A549 (cell line): ENCODE measurements around the gene TAGLN3. TPM values are rescaled to one million over a fixed set of nuclear protein-coding genes. Genes with fewer than 3 reads are reported as not detected.
A peak's percentile ranks its signal among the peaks of the same experiment; 100 is the strongest.

Experiments used
- ATAC-seq, 2 experiments: fragments of 200-7000 bp in 1 of 2; fragments of >200 bp in 1 of 2; cut with Nextera tagmentation in 1 of 2; cut with Tn5 transposase in 1 of 2; 3 replicates each; pipeline versions ENCODE4 v1.8.0 to v1.9.1; 2018 to 2020; ENCODE audit warnings: mild to moderate bottlenecking in 1 of 2, moderate library complexity in 1 of 2
- CTCF ChIA-PET: fragments of 300-600 bp; sonication (Branson Sonifier 250); formaldehyde crosslinking; extraction: SDS; loops from one replicate; lab custom pipeline; 2021; ENCODE audit warnings: antibody characterized with exemption, inconsistent platforms; lab: Yijun Ruan, JAX
- POLR2A ChIA-PET: fragments of 350-600 bp; formaldehyde crosslinking; extraction: SDS; loops from one replicate; lab custom pipeline; 2021; ENCODE audit warnings: antibody characterized with exemption, inconsistent platforms; lab: Yijun Ruan, JAX
- DNase-seq, 2 experiments: peaks; one replicate each; pipeline versions ENCODE4 v3.0.0 to v3.0.0-alpha.2; 2011 to 2016; ENCODE audit warnings: low read depth in 1 of 2, low spot score in 1 of 2
- FAIRE-seq: peaks from 2 replicates; lab custom pipeline; 2011; peaks lifted over from hg19 to GRCh38; lab: Jason Lieb, UNC
- H3K27ac ChIP-seq, 2 experiments: fragments of >200 bp; sonication (Bioruptor Twin); formaldehyde crosslinking; 3 replicates each; pipeline ENCODE4 v1.5.1; 2016 to 2017
- H3K4me1 ChIP-seq: fragments of >200 bp; sonication (Bioruptor Twin); formaldehyde crosslinking; 3 replicates; pipeline ENCODE4 v1.6.1; 2016
- H3K4me2 ChIP-seq: fragments of >200 bp; sonication (Bioruptor Twin); formaldehyde crosslinking; 3 replicates; pipeline ENCODE4 v1.6.1; 2016
- H3K4me3 ChIP-seq: fragments of >200 bp; sonication (Bioruptor Twin); formaldehyde crosslinking; 3 replicates; pipeline ENCODE4 v1.5.1; 2016
- H3K9me3 ChIP-seq: fragments of >200 bp; sonication (Bioruptor Twin); formaldehyde crosslinking; 3 replicates; pipeline ENCODE4 v1.6.1; 2016
- CHD2 ChIP-seq: fragments of 150-350 bp; IDR thresholded peaks from 2 replicates; pipeline ENCODE4 v1.6.1; 2014; ENCODE audit warnings: low read length; ENCODE audit not compliant: partially characterized antibody
- CTCF ChIP-seq: fragments of >200 bp; sonication (Bioruptor Twin); formaldehyde crosslinking; IDR thresholded peaks from 3 replicates; pipeline ENCODE4 v1.5.1; 2016
- EHF ChIP-seq: fragments of 250-450 bp; sonication (Bioruptor Pico); IDR thresholded peaks from 2 replicates; pipeline ENCODE4 v1.5.0; 2020; ENCODE audit warnings: mild to moderate bottlenecking
- EHMT2 ChIP-seq: fragments of 200-600 bp; sonication (generic); IDR thresholded peaks from 2 replicates; pipeline ENCODE4 v1.6.1; 2016; ENCODE audit warnings: antibody characterized with exemption, low read depth, mild to moderate bottlenecking, moderate library complexity
- ELK1 ChIP-seq: fragments of 150-350 bp; IDR thresholded peaks from 2 replicates; pipeline ENCODE4 v1.6.1; 2014; ENCODE audit warnings: low read depth, mild to moderate bottlenecking, low read length
- HOXB13 ChIP-seq: fragments of 250-450 bp; sonication (Bioruptor Pico); IDR thresholded peaks from 2 replicates; pipeline ENCODE4 v1.5.0; 2020; ENCODE audit warnings: low read depth, mild to moderate bottlenecking, moderate library complexity
- JUN ChIP-seq, 2 experiments: fragments of >200 bp; sonication (Bioruptor Twin); formaldehyde crosslinking; IDR thresholded peaks; 2 replicates in 1 of 2; 3 replicates in 1 of 2; pipeline ENCODE4 v1.6.1; 2016 to 2017
- JUNB ChIP-seq: fragments of >200 bp; sonication (Bioruptor Twin); formaldehyde crosslinking; IDR thresholded peaks from 2 replicates; pipeline ENCODE4 v1.6.1; 2016
- KDM5A ChIP-seq: fragments of 200-600 bp; sonication (generic); IDR thresholded peaks from 2 replicates; pipeline ENCODE4 v1.6.1; 2016; ENCODE audit warnings: antibody characterized with exemption, mild to moderate bottlenecking
- MAX ChIP-seq: IDR thresholded peaks from 2 replicates; pipeline ENCODE4 v1.6.1; 2012
- MYC ChIP-seq: IDR thresholded peaks from 2 replicates; pipeline ENCODE4 v1.6.1; 2012; ENCODE audit warnings: mild to moderate bottlenecking, inconsistent platforms, low read length, improper control_type of control experiment, borderline replicate concordance
- NFE2L2 ChIP-seq: fragments of 150-350 bp; conservative IDR thresholded peaks from 2 replicates; pipeline ENCODE4 v1.6.1; 2014; ENCODE audit warnings: low read length
- PBX3 ChIP-seq: IDR thresholded peaks from 2 replicates; pipeline ENCODE4 v1.6.1; 2012
- POLR2AphosphoS2 ChIP-seq: conservative IDR thresholded peaks from 2 replicates; pipeline ENCODE4 v1.6.1; 2012; ENCODE audit warnings: low read length, improper control_type of control experiment, inconsistent platforms
- REST ChIP-seq: fragments of 200-600 bp; sonication (generic); IDR thresholded peaks from 2 replicates; pipeline ENCODE4 v1.6.1; 2016; ENCODE audit warnings: antibody characterized with exemption, mild to moderate bottlenecking, moderate library complexity
- TFCP2L1 ChIP-seq: fragments of 250-450 bp; sonication (Bioruptor Pico); IDR thresholded peaks from 2 replicates; pipeline ENCODE4 v1.5.0; 2021; ENCODE audit warnings: mild to moderate bottlenecking
- TP53 ChIP-seq: fragments of 250-450 bp; sonication (Bioruptor Pico); IDR thresholded peaks from 2 replicates; pipeline ENCODE4 v1.5.0; 2021; ENCODE audit warnings: mild to moderate bottlenecking, moderate library complexity
- ZFP36 ChIP-seq: fragments of 450-650 bp; IDR thresholded peaks from 2 replicates; pipeline ENCODE4 v1.6.1; 2014; ENCODE audit warnings: borderline replicate concordance; ENCODE audit not compliant: partially characterized antibody
- WGBS: methylation state at CpG from one replicate; pipeline ENCODE4 v1.1.6; 2017; ENCODE audit errors: missing lambda C conversion rate; 5-methylcytosine and 5-hydroxymethylcytosine counted together
- polyA plus RNA-seq, 4 experiments: library from polyadenylated mRNA; depleted of rRNA in 3 of 4; stranded (reverse); fragments of >200 nt; fragmentation: RNase III in 1 of 4; extraction: RNeasy Plus Mini Kit Qiagen cat#74134 plus additional on column Dnase treatment in 1 of 4; gene quantifications; 2 replicates in 3 of 4; 3 replicates in 1 of 4; pipeline ENCODE4 v1.2.3, GENCODE V29; 2011 to 2017

Gene TAGLN3
- polyA plus RNA-seq, 2 of the 4 experiments (the other 2 are of a cell fraction), result not detected

GRCh38 chr3:112017091-112017490 lies 18.4 kb downstream of the TAGLN3 start:
- Histone ChIP-seq H3K4me1 (no peaks in the 10 kb centered on the region), H3K27ac (no peak overlapping the region), H3K4me3 (no peak overlapping the region), H3K9me3 (no peaks in the 10 kb centered on the region), H3K4me2 (no peak overlapping the region)
- ATAC-seq, result no peak
- peak; percentile 72 for FAIRE-seq
- ChIA-PET POLR2A (no interaction called here), CTCF (interaction anchor here (0.7 to 12.2 kb wide), 7 partner anchors 10 to 347 kb away, joined by 3 to 189 read pairs (median 7); partner anchors contain the start of gene TAGLN3)
- DNase-seq, result no peak
- TF ChIP-seq CTCF (no peak), POLR2AphosphoS2 (no peak), REST (no peak), PBX3 (no peak), EHF (CRISPR knock-in tag) (no peak), MAX (no peak), TP53 (CRISPR knock-in tag) (no peak), HOXB13 (no peak), JUN (IDR thresholded peaks at IDR 0.05) (no peak), MYC (no peak), TFCP2L1 (CRISPR knock-in tag) (no peak), NFE2L2 (no peak), CHD2 (no peak), JUNB (no peak)

GRCh38 chr3:112018712-112019111 lies 20.0 kb downstream of the TAGLN3 start:
- POLR2A ChIA-PET, result no interaction called here
- 85% methylated on average over 4 of the region's 4 CpGs for WGBS

More at GRCh38 chr3:112018712-112019111, 20.0 kb downstream of the TAGLN3 start:
- no peaks in the 10 kb centered on the region for H3K9me3 ChIP-seq
- FAIRE-seq (no peak), ATAC-seq (no peak), DNase-seq (no peak)
- TF ChIP-seq ELK1 (no peak), KDM5A (no peak), POLR2AphosphoS2 (no peak), EHMT2 (no peak), ZFP36 (no peak), NFE2L2 (no peak)
- no peak overlapping the region for H3K4me3 ChIP-seq
- H3K27ac ChIP-seq, result no peak overlapping the region
- H3K4me1 ChIP-seq, result no peaks in the 10 kb centered on the region
- CTCF ChIA-PET, result interaction anchor here (9.6 to 12.2 kb wide), 2 partner anchors 24 to 25 kb away, joined by 113 to 189 read pairs; partner anchors contain the start of gene TAGLN3
- H3K4me2 ChIP-seq, result no peak overlapping the region
